IMR-90 (cell line): Measurements from ENCODE around the gene SMARCC2. TPM values are rescaled to one million over a fixed set of nuclear protein-coding genes. Genes with fewer than 3 reads are reported as not detected.

Experiments used
- ATAC-seq: fragments of 200-7000 bp; cut with Tn5 transposase; 2 replicates; pipeline ENCODE4 v1.9.1; 2020; ENCODE audit warnings: low read depth, mild to moderate bottlenecking, moderate library complexity
- BruUV-seq: library from RNA; stranded (reverse); fragments of 400-500 nt; replicated peaks from 2 replicates; lab custom pipeline; 2021; lab: Mats Ljungman, UMichigan
- CTCF ChIA-PET: fragments of 300-600 bp; formaldehyde crosslinking; extraction: SDS; loops from one replicate; lab custom pipeline; 2021; ENCODE audit warnings: antibody characterized with exemption; lab: Yijun Ruan, JAX
- POLR2A ChIA-PET: fragments of 300-600 bp; sonication (Branson Sonifier 250); formaldehyde crosslinking; loops from one replicate; lab custom pipeline; 2022; ENCODE audit warnings: antibody characterized with exemption; ENCODE audit not compliant: unreplicated experiment; lab: Charles Lee
- DNase-seq: peaks from one replicate; pipeline ENCODE4 v3.0.0; 2013
- H2AFZ ChIP-seq: replicated peaks from 2 replicates; pipeline ENCODE3; 2013; ENCODE audit warnings: low read length, mild to moderate bottlenecking; ENCODE audit not compliant: poor library complexity
- H2AK5ac ChIP-seq: 2 replicates; pipeline ENCODE4 v1.6.1; 2013; ENCODE audit warnings: low read depth, low read length, inconsistent platforms
- H2AK9ac ChIP-seq: replicated peaks from 2 replicates; pipeline ENCODE3; 2013; ENCODE audit warnings: mild to moderate bottlenecking, low read depth, low read length, moderate library complexity; ENCODE audit not compliant: poor library complexity
- H2BK120ac ChIP-seq: 2 replicates; pipeline ENCODE4 v1.6.1; 2013; ENCODE audit warnings: low read depth, low read length, inconsistent platforms
- H2BK15ac ChIP-seq: 3 replicates; pipeline ENCODE4 v1.6.1; 2013; ENCODE audit warnings: low read depth, low read length, inconsistent platforms
- H2BK20ac ChIP-seq: 2 replicates; pipeline ENCODE4 v1.6.1; 2013; ENCODE audit warnings: low read depth, mild to moderate bottlenecking, inconsistent platforms, low read length, moderate library complexity
- H2BK5ac ChIP-seq: 2 replicates; pipeline ENCODE4 v1.6.1; 2013; ENCODE audit warnings: mild to moderate bottlenecking, low read depth, low read length, inconsistent platforms; ENCODE audit not compliant: poor library complexity, severe bottlenecking
- H3K14ac ChIP-seq: replicated peaks from 2 replicates; pipeline ENCODE4 v1.6.1; 2013; ENCODE audit warnings: low read depth, low read length, inconsistent platforms
- H3K18ac ChIP-seq: 2 replicates; pipeline ENCODE4 v1.6.1; 2013; ENCODE audit warnings: low read depth, low read length, control low read depth
- H3K23ac ChIP-seq: 2 replicates; pipeline ENCODE4 v1.6.1; 2013; ENCODE audit warnings: low read depth, low read length, inconsistent platforms
- H3K27ac ChIP-seq: 2 replicates; pipeline ENCODE4 v1.5.1; 2013; ENCODE audit warnings: mild to moderate bottlenecking, control low read depth, low read length; ENCODE audit not compliant: insufficient read depth
- H3K27me3 ChIP-seq: 2 replicates; pipeline ENCODE4 v1.6.1; 2013; ENCODE audit warnings: low read length; ENCODE audit not compliant: control insufficient read depth, insufficient read depth
- H3K36me3 ChIP-seq: 2 replicates; pipeline ENCODE4 v1.6.1; 2013; ENCODE audit warnings: low read length, mixed read lengths; ENCODE audit not compliant: control insufficient read depth, insufficient read depth
- H3K4ac ChIP-seq: 2 replicates; pipeline ENCODE4 v1.6.1; 2013; ENCODE audit warnings: low read depth, low read length, inconsistent platforms
- H3K4me1 ChIP-seq: 2 replicates; pipeline ENCODE4 v1.6.1; 2013; ENCODE audit warnings: low read length, mixed read lengths; ENCODE audit not compliant: control insufficient read depth, insufficient read depth
- H3K4me2 ChIP-seq: 2 replicates; pipeline ENCODE4 v1.6.1; 2013; ENCODE audit warnings: low read depth, mild to moderate bottlenecking, control low read depth, low read length, moderate library complexity
- H3K4me3 ChIP-seq: 2 replicates; pipeline ENCODE4 v1.5.1; 2013; ENCODE audit warnings: low read depth, mild to moderate bottlenecking, control low read depth, low read length, moderate library complexity; ENCODE audit not compliant: insufficient read depth
- H3K56ac ChIP-seq: 2 replicates; pipeline ENCODE4 v1.6.1; 2013; ENCODE audit warnings: low read length, inconsistent platforms; ENCODE audit not compliant: insufficient read depth; ENCODE audit errors: extremely low read depth
- H3K79me1 ChIP-seq, 2 experiments: 2 replicates each; pipeline ENCODE4 v1.6.1; 2013; ENCODE audit warnings: low read length in 2 of 2, inconsistent platforms in 1 of 2, low read depth in 1 of 2
- H3K9ac ChIP-seq: 2 replicates; pipeline ENCODE4 v1.6.1; 2013; ENCODE audit warnings: low read depth, low read length, control low read depth
- H3K9me1 ChIP-seq: 2 replicates; pipeline ENCODE4 v1.6.1; 2013; ENCODE audit warnings: low read length, inconsistent platforms; ENCODE audit not compliant: insufficient read depth
- H3K9me3 ChIP-seq: 2 replicates; pipeline ENCODE4 v1.6.1; 2013; ENCODE audit warnings: low read length; ENCODE audit not compliant: control insufficient read depth, insufficient read depth
- H4K20me1 ChIP-seq: 2 replicates; pipeline ENCODE4 v1.6.1; 2013; ENCODE audit warnings: low read length, inconsistent platforms; ENCODE audit not compliant: insufficient read depth
- H4K5ac ChIP-seq: 2 replicates; pipeline ENCODE4 v1.6.1; 2013; ENCODE audit warnings: mild to moderate bottlenecking, low read depth, low read length, control low read depth
- H4K8ac ChIP-seq, 2 experiments: 2 replicates each; pipeline ENCODE4 v1.6.1; 2013; ENCODE audit warnings: low read depth in 2 of 2, low read length in 2 of 2, control low read depth in 1 of 2, inconsistent platforms in 1 of 2
- H4K91ac ChIP-seq: 2 replicates; pipeline ENCODE4 v1.6.1; 2013; ENCODE audit warnings: low read depth, low read length, inconsistent platforms; ENCODE audit not compliant: insufficient read depth
- BHLHE40 ChIP-seq: fragments of 150-350 bp; IDR thresholded peaks from 2 replicates; pipeline ENCODE4 v1.6.1; 2016; ENCODE audit warnings: mild to moderate bottlenecking, low read depth, low read length
- CEBPB ChIP-seq: IDR thresholded peaks from 2 replicates; pipeline ENCODE4 v1.6.1; 2012; ENCODE audit warnings: low read depth, low read length, improper control_type of control experiment
- FOS ChIP-seq: fragments of 150-350 bp; IDR thresholded peaks from 2 replicates; pipeline ENCODE4 v1.6.1; 2016; ENCODE audit warnings: low read depth, low read length
- MAZ ChIP-seq: IDR thresholded peaks from 2 replicates; pipeline ENCODE4 v1.6.1; 2012; ENCODE audit warnings: low read depth, mild to moderate bottlenecking, low read length, improper control_type of control experiment, moderate library complexity, borderline replicate concordance
- WGBS, 2 experiments: methylation state at CpG; one replicate each; pipeline versions ENCODE4 v1.1.5 to v1.1.7; 2013; ENCODE audit warnings: missing lambda C conversion rate in 2 of 2; ENCODE audit not compliant: insufficient read length in 1 of 2; ENCODE audit errors: extremely low coverage in 2 of 2; 5-methylcytosine and 5-hydroxymethylcytosine counted together
- dilution Hi-C: fragments of 300-500 bp; cut with HindIII; formaldehyde crosslinking; loops from one replicate; pipeline ENCODE4 v1.14.3; 2018; ENCODE audit warnings: low sequenced_read_pairs; ENCODE audit not compliant: unreplicated experiment
- in situ Hi-C: fragments of 300-500 bp; cut with MboI; formaldehyde crosslinking; loops from 3 replicates; pipeline ENCODE4 v1.14.3; 2019; ENCODE audit warnings: low sequenced_read_pairs, inconsistent platforms, mixed read lengths
- intact Hi-C: fragments of 100-400 bp; cut with micrococcal nuclease; formaldehyde crosslinking; loops from 2 replicates; pipeline ENCODE4 v1.10.0; 2022
- polyA plus RNA-seq, 3 experiments: library from polyadenylated mRNA; depleted of rRNA; stranded (reverse); fragments of >200 nt; gene quantifications; 2 replicates each; pipeline ENCODE4 v1.2.3, GENCODE V29; 2012; ENCODE audit warnings: low replicate concordance in 1 of 3
- total RNA-seq: library from RNA; depleted of rRNA; stranded (reverse); fragments of >200 nt; gene quantifications from 2 replicates; pipeline ENCODE4 v1.2.3, GENCODE V29; 2012
- TF ChIP-seq, protein P1 (sequence below): conservative IDR thresholded peaks from 2 replicates; pipeline ENCODE4 v1.5.1; 2012; ENCODE audit warnings: mild to moderate bottlenecking, low read depth, low read length, improper control_type of control experiment

Gene SMARCC2
- total and polyA plus RNA-seq, 2 of the 4 experiments (the other 2 are of a cell fraction): 42.3 to 43.8 TPM

DNA sequence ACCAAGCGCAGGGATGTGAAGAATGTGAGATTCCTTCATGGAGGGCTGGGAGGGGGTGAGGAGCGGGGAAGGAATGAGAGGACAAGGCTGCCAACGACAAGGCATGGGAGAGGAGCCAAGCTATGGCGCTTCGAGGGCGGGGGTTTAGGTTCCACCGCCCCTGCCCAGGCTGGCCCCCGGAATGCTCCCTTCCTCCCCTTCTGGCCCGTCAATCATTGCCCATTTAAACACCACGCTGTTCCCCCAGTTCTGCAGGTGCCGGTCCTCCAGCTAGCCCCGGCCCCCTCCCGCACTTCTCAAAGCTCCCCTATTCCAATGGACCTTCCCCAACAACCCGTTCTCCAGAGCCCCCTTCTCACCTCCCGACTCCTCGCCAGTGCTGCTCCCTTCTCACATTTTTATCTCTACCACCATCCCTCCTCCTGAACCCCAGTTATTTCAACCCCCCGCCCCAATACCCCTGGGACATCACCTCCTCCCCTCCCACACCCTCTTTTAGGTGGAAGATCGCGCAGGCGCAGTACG, 32.0 kb upstream of the SMARCC2 start:
- Histone ChIP-seq H3K4me3 (peak overlapping the region; percentile 79), H4K5ac (peak overlapping the region; percentile 60), H2AK5ac (peak overlapping the region; percentile 92), H3K23ac (peak overlapping the region; percentile 87), H3K4me1 (peaks cover 4% of the 10 kb centered on the region; the same call in 1 of the 2 replicates), H3K79me1 (peaks cover 26 to 53% of the 10 kb centered on the region in 2 experiments), H3K18ac (peak overlapping the region; percentile 88), H3K9me1 (peaks cover 16% of the 10 kb centered on the region), H3K56ac (peak overlapping the region; percentile 93), H3K27ac (peak overlapping the region; percentile 95), H3K9me3 (no peaks in the 10 kb centered on the region), H4K20me1 (peaks cover 10% of the 10 kb centered on the region; the same call in 1 of the 2 replicates), H2BK120ac (peak overlapping the region; percentile 81), H3K4me2 (peak overlapping the region; percentile 93), H2BK5ac (peak overlapping the region; percentile 94), H3K4ac (peak overlapping the region; percentile 98), H3K27me3 (no peaks in the 10 kb centered on the region), H2BK20ac (no peak overlapping the region), H3K14ac (peak overlapping the region; percentile 98), H4K91ac (peak overlapping the region; percentile 96), H2AK9ac (peak overlapping the region; percentile 95), H2AFZ (peak overlapping the region; percentile 87), H4K8ac (peak overlapping the region; percentile 74 to 84; a peak in 3 of 4 replicates), H2BK15ac (peak overlapping the region; percentile 67; the same call in 2 of the 3 replicates), H3K36me3 (peaks cover 9% of the 10 kb centered on the region), H3K9ac (peak overlapping the region; percentile 95)
- DNase-seq (peak; percentile 73), ATAC-seq (peak; percentile 28)
- ChIA-PET CTCF (interaction anchor here (0.6 to 2.0 kb wide), 12 partner anchors 13 to 1623 kb away, joined by 3 to 22 read pairs (median 4); partner anchors contain the start of gene SMARCC2), POLR2A (interaction anchor here (0.6 to 1.7 kb wide), 7 partner anchors 7 to 1940 kb away, joined by 3 to 5 read pairs (median 4); partner anchors contain the start of genes ANKRD52 and SMARCC2)
- no peak for TF ChIP-seq FOS
- TF ChIP-seq MAZ: peak; percentile 86; the same call in 1 of the 2 replicates
- no peak for TF ChIP-seq CEBPB
- TF ChIP-seq, protein P1, sequence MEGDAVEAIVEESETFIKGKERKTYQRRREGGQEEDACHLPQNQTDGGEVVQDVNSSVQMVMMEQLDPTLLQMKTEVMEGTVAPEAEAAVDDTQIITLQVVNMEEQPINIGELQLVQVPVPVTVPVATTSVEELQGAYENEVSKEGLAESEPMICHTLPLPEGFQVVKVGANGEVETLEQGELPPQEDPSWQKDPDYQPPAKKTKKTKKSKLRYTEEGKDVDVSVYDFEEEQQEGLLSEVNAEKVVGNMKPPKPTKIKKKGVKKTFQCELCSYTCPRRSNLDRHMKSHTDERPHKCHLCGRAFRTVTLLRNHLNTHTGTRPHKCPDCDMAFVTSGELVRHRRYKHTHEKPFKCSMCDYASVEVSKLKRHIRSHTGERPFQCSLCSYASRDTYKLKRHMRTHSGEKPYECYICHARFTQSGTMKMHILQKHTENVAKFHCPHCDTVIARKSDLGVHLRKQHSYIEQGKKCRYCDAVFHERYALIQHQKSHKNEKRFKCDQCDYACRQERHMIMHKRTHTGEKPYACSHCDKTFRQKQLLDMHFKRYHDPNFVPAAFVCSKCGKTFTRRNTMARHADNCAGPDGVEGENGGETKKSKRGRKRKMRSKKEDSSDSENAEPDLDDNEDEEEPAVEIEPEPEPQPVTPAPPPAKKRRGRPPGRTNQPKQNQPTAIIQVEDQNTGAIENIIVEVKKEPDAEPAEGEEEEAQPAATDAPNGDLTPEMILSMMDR: no peak
- TF ChIP-seq BHLHE40: peak; percentile 65
- dilution Hi-C loops: no loop called here
- TSS peak; percentile 81 for BruUV-seq
- in situ Hi-C loops: no loop called here
- 0% methylated on average over 9 of the region's 21 CpGs; no CpG with 5 or more reads in 1 of the 2 experiments for WGBS, 2 experiments
- intact Hi-C loops: loop anchor here (2.0 kb wide), 2 partner anchors 14 to 62 kb away; partner anchors contain the start of gene MYL6
